HepG2 (cell line): ENCODE data around the gene RSBN1L. TPM values are rescaled to one million over a fixed set of nuclear protein-coding genes. Genes with fewer than 3 reads are reported as not detected.
A peak's percentile ranks its signal among the peaks of the same experiment; 100 is the strongest.

ENCODE experiments used
- ATF5 ChIP-seq: sonication (generic); formaldehyde crosslinking; IDR thresholded peaks from 2 replicates; pipeline ENCODE4 v1.4.0; 2020; ENCODE audit warnings: mild to moderate bottlenecking, low read depth, missing genetic modification reagents
- ESRRA ChIP-seq: sonication (generic); formaldehyde crosslinking; IDR thresholded peaks from 2 replicates; pipeline ENCODE4 v1.5.1; 2020; ENCODE audit warnings: mild to moderate bottlenecking, low read depth, missing genetic modification reagents
- FUBP1 ChIP-seq: sonication (generic); formaldehyde crosslinking; IDR thresholded peaks from 2 replicates; pipeline ENCODE4 v1.5.1; 2020; ENCODE audit warnings: missing genetic modification reagents, mild to moderate bottlenecking, borderline replicate concordance
- HNF1A ChIP-seq, 2 experiments: sonication (generic) in 1 of 2; formaldehyde crosslinking in 1 of 2; IDR thresholded peaks; 2 replicates each; pipeline versions ENCODE4 v1.4.0 to v1.6.1; 2016 to 2020; ENCODE audit warnings: borderline replicate concordance in 1 of 2, low read depth in 1 of 2, mild to moderate bottlenecking in 1 of 2, missing genetic modification reagents in 1 of 2
- ZNF121 ChIP-seq: sonication (generic); formaldehyde crosslinking; IDR thresholded peaks from 2 replicates; pipeline ENCODE4 v1.5.0; 2020; ENCODE audit warnings: mild to moderate bottlenecking, missing genetic modification reagents
- ZNF383 ChIP-seq: sonication (generic); formaldehyde crosslinking; IDR thresholded peaks from 2 replicates; pipeline ENCODE4 v1.4.0; 2020; ENCODE audit warnings: missing genetic modification reagents, mild to moderate bottlenecking, borderline replicate concordance
- ZNF513 ChIP-seq: sonication (generic); formaldehyde crosslinking; conservative IDR thresholded peaks from 2 replicates; pipeline ENCODE4 v1.5.0; 2020; ENCODE audit warnings: missing genetic modification reagents
- ZNF577 ChIP-seq: sonication (generic); formaldehyde crosslinking; IDR thresholded peaks from 2 replicates; pipeline ENCODE4 v1.4.0; 2020; ENCODE audit warnings: mild to moderate bottlenecking, low read depth, missing genetic modification reagents, borderline replicate concordance
- ZNF598 ChIP-seq: sonication (generic); formaldehyde crosslinking; IDR thresholded peaks from 2 replicates; pipeline ENCODE4 v1.5.1; 2020; ENCODE audit warnings: mild to moderate bottlenecking, missing genetic modification reagents, borderline replicate concordance
- ZNF687 ChIP-seq: sonication (generic); formaldehyde crosslinking; IDR thresholded peaks from 2 replicates; pipeline ENCODE4 v1.5.1; 2020; ENCODE audit warnings: mild to moderate bottlenecking, missing genetic modification reagents, moderate library complexity
- polyA plus RNA-seq, 8 experiments: library from polyadenylated mRNA; depleted of rRNA in 3 of 8; stranded (reverse) in 7 of 8; unstranded in 1 of 8; fragments of >200 nt; fragmentation: Illumina TruSeq in 4 of 8; extraction: Trizol in 4 of 8; gene quantifications; 2 replicates each; pipeline versions ENCODE4 v1.2.1 to v1.2.3, GENCODE V29; 2011 to 2016; ENCODE audit warnings: low read depth in 4 of 8, missing spikeins in 1 of 8, mixed read lengths in 1 of 8; ENCODE audit not compliant: insufficient read depth in 1 of 8
- total RNA-seq, 5 experiments: library from RNA; depleted of rRNA; stranded (reverse); fragments of >200 nt; fragmentation: Illumina TruSeq; extraction: Trizol; gene quantifications; 2 replicates each; pipeline ENCODE4 v1.2.3, GENCODE V29; 2016; ENCODE audit warnings: low read depth in 1 of 5

RSBN1L gene
- total and polyA plus RNA-seq, 2 of the 13 experiments (the other 11 are each of a cell fraction or from before 2014, with no cell fraction given): 7.7 to 21.3 TPM

GRCh38 chr7:77799078-77799964, 103.1 kb downstream of the RSBN1L start (continued):
- TF ChIP-seq ZNF687 (CRISPR knock-in tag) (peak; percentile 72), ZNF121 (CRISPR knock-in tag) (no peak), ZNF513 (CRISPR knock-in tag) (no peak), ZNF383 (peak; percentile 24; the same call in 1 of the 2 replicates), ATF5 (CRISPR knock-in tag) (0 out of 2 replicates have a peak, but pooled peaks have one; percentile 57), ZNF577 (CRISPR knock-in tag) (no peak), ESRRA (CRISPR knock-in tag) (no peak), ZNF598 (CRISPR knock-in tag) (0 out of 2 replicates have a peak, but pooled peaks have one; percentile 13), HNF1A (IDR thresholded peaks at IDR 0.05; ENCODE audit: low read depth) (no peak), HNF1A (CRISPR knock-in tag; IDR thresholded peaks at IDR 0.05; ENCODE audit: borderline replicate concordance) (0 out of 2 replicates have a peak, but pooled peaks have one; percentile 4), FUBP1 (CRISPR knock-in tag) (no peak)
